Osteocyte (in vitro differentiated cells): ENCODE measurements around the gene IL4. TPM values are rescaled to one million over a fixed set of nuclear protein-coding genes. Genes with fewer than 3 reads are reported as not detected.
A peak's percentile ranks its signal among the peaks of the same experiment; 100 is the strongest.

Experiments
- DNase-seq: peaks from one replicate; pipeline ENCODE4 v3.0.0; 2021; ENCODE audit warnings: mixed read lengths; ENCODE audit not compliant: unreplicated experiment; ENCODE audit errors: extremely low spot score
- H3K27ac Mint-ChIP-seq: one replicate; pipeline ENCODE4 v1.8.0; 2021; ENCODE audit warnings: mild to moderate bottlenecking, mixed read lengths; ENCODE audit not compliant: unreplicated experiment
- H3K27me3 Mint-ChIP-seq: one replicate; pipeline ENCODE4 v1.8.0; 2021; ENCODE audit warnings: mixed read lengths; ENCODE audit not compliant: unreplicated experiment
- H3K36me3 Mint-ChIP-seq: one replicate; pipeline ENCODE4 v1.8.0; 2021; ENCODE audit warnings: mixed read lengths; ENCODE audit not compliant: unreplicated experiment
- H3K4me1 Mint-ChIP-seq: one replicate; pipeline ENCODE4 v1.8.0; 2021; ENCODE audit warnings: mixed read lengths; ENCODE audit not compliant: unreplicated experiment
- H3K4me3 Mint-ChIP-seq: one replicate; pipeline ENCODE4 v1.8.0; 2021; ENCODE audit warnings: mild to moderate bottlenecking, moderate library complexity, mixed read lengths; ENCODE audit not compliant: unreplicated experiment
- H3K9me3 Mint-ChIP-seq: one replicate; pipeline ENCODE4 v1.8.0; 2021; ENCODE audit warnings: mixed read lengths; ENCODE audit not compliant: unreplicated experiment
- total RNA-seq: library from RNA; stranded (reverse); gene quantifications from 2 replicates; pipeline ENCODE4 v1.2.1, GENCODE V29; 2021
- TF ChIP-seq, protein P1 (sequence below): fragments of 200-600 bp; sonication (generic); IDR thresholded peaks from 2 replicates; pipeline ENCODE4 v1.5.0; 2021; ENCODE audit warnings: antibody characterized with exemption, mild to moderate bottlenecking, moderate library complexity

Gene IL4
- total RNA-seq, 1 donor from 2014 or later, result not detected

- H3K36me3 Mint-ChIP-seq, result no peaks in the 10 kb centered on the region
- peaks cover 17% of the 10 kb centered on the region for H3K27me3 Mint-ChIP-seq
- peak; percentile 40 for DNase-seq
- TF ChIP-seq, protein P1, sequence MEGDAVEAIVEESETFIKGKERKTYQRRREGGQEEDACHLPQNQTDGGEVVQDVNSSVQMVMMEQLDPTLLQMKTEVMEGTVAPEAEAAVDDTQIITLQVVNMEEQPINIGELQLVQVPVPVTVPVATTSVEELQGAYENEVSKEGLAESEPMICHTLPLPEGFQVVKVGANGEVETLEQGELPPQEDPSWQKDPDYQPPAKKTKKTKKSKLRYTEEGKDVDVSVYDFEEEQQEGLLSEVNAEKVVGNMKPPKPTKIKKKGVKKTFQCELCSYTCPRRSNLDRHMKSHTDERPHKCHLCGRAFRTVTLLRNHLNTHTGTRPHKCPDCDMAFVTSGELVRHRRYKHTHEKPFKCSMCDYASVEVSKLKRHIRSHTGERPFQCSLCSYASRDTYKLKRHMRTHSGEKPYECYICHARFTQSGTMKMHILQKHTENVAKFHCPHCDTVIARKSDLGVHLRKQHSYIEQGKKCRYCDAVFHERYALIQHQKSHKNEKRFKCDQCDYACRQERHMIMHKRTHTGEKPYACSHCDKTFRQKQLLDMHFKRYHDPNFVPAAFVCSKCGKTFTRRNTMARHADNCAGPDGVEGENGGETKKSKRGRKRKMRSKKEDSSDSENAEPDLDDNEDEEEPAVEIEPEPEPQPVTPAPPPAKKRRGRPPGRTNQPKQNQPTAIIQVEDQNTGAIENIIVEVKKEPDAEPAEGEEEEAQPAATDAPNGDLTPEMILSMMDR, result no peak
- H3K27ac Mint-ChIP-seq, result no peak within 1 kb of the TSS
- peaks cover 7% of the 10 kb centered on the region for H3K4me1 Mint-ChIP-seq
- no peaks in the 10 kb centered on the region for H3K9me3 Mint-ChIP-seq
- H3K4me3 Mint-ChIP-seq, result no peak within 1 kb of the TSS
Measured at GRCh38 chr5:132657676-132658380, 16.0 kb upstream of the IL4 start, which contains the start of gene IL13. TSS of gene IL13 (plus strand) at chr5:132658173. CDS start at chr5:132658187, 14 bp downstream.

DNA sequence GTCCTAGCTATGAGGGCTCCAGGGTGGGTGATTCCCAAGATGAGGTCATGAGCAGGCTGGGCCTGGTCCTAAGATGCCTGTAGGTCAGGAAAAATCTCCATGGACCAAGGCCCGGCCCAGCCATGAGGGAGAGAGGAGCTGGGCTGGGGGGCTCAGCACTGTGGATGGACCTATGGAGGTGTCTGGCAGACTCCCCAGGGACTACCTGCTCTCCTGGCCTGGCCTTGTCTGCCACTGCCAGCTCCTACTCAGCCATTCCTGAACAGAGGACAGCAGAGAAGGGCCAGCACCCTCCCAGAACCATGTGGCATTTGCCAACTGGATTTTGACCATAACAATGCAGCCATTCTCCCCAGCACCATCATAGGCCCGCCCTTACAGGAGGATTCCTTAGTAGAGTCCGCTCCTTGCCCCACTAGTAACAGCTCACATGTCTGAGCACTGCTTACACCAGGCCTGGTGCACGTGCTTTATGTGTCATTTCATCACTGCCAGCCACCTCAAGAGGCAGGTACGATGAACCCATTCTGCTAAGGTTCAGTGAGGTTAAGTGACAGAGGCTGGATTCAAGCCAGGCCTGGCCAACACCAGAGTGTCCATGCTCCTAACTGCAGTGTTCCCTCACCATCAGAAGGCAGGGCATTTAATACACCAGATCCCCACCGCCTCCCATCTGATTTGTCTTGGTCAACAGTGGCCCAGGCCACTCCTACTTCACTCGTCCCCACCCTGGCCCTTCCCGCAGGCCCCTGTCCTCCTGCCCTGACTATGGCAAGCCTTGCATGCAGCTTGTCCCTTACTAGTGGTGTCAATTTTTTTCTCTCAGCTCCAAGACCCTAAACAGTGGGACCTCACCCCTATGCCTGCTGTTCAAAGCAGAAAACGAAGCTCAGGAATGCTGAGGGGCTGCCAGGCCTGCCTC, 15.1 kb upstream of the IL4 start:
- Mint-ChIP-seq H3K36me3 (no peaks in the 10 kb centered on the region), H3K27me3 (peaks cover 12% of the 10 kb centered on the region), H3K27ac (no peak overlapping the region), H3K4me1 (peaks cover 7% of the 10 kb centered on the region), H3K4me3 (no peak overlapping the region), H3K9me3 (no peaks in the 10 kb centered on the region)
- DNase-seq, result peak; percentile 53
- TF ChIP-seq, protein P1, result no peak

- DNase-seq, result no peak
- Mint-ChIP-seq H3K27ac (no peak overlapping the region), H3K4me1 (peaks cover 7% of the 10 kb centered on the region), H3K27me3 (peaks cover 2% of the 10 kb centered on the region), H3K4me3 (no peak overlapping the region), H3K36me3 (no peaks in the 10 kb centered on the region), H3K9me3 (no peaks in the 10 kb centered on the region)
- TF ChIP-seq, protein P1, result no peak
Measured at GRCh38 chr5:132659598-132660493, 13.9 kb upstream of the IL4 start.

GRCh38 chr5:132661231-132662003, 12.4 kb upstream of the IL4 start:
- no peak overlapping the region for H3K27ac Mint-ChIP-seq
- no peaks in the 10 kb centered on the region for H3K9me3 Mint-ChIP-seq
- no peak overlapping the region for H3K4me3 Mint-ChIP-seq
- TF ChIP-seq, protein P1, result no peak
- DNase-seq, result no peak
- H3K27me3 Mint-ChIP-seq, result no peaks in the 10 kb centered on the region
- no peaks in the 10 kb centered on the region for H3K36me3 Mint-ChIP-seq
- peaks cover 4% of the 10 kb centered on the region for H3K4me1 Mint-ChIP-seq
